Thoracic aorta endothelial cell (primary cell): ENCODE measurements around the gene TTYH2. TPM values are rescaled to one million over a fixed set of nuclear protein-coding genes. Genes with fewer than 3 reads are reported as not detected.

Experiments used
- total RNA-seq: library from RNA; depleted of rRNA; stranded (reverse); fragments of >200 nt; gene quantifications from 2 replicates; pipeline ENCODE4 v1.2.3, GENCODE V29; 2012

The TTYH2 gene, protein sequence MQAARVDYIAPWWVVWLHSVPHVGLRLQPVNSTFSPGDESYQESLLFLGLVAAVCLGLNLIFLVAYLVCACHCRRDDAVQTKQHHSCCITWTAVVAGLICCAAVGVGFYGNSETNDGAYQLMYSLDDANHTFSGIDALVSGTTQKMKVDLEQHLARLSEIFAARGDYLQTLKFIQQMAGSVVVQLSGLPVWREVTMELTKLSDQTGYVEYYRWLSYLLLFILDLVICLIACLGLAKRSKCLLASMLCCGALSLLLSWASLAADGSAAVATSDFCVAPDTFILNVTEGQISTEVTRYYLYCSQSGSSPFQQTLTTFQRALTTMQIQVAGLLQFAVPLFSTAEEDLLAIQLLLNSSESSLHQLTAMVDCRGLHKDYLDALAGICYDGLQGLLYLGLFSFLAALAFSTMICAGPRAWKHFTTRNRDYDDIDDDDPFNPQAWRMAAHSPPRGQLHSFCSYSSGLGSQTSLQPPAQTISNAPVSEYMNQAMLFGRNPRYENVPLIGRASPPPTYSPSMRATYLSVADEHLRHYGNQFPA
- total RNA-seq, result 1.5 and 5.5 TPM in 2 replicates

DNA sequence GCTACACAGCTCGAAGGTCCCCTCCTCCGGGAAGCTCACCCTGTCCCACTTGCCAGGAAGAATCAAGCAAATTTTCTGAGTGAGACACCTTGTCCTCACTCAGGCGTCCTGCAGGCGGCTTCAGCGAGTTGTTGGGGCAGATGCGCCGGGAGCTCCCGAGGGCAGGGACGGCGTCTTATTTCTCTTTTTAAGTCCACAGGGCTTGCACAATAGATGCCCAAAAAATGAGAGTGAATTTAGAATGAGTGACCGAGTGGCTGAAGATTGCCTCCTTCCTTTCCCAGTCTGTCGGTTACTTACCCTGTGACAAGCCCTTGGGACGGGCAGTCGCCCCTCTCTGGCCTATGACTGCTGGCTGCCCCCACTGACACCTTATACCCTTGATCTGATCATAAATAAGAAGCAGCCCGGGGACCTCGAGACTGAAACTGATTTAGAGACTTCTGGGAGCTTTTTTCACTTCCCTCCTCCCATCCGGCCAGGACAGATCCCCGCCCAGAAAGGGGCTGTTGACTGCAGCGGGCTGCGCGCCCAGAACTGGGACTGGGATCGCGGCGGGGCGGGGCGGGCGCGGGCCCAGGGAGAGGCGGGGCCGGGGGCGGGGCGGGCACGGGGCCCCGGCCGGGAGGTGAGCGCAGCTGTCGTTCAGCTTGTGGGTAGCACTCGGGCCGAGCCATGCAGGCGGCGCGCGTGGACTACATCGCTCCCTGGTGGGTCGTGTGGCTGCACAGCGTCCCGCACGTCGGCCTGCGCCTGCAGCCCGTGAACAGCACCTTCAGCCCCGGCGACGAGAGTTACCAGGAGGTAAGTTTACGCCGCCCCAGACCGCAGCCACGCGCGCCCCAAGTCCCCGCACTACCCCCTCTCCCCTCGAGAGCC lies at the start of gene TTYH2:
TSS of gene TTYH2 (plus strand) at position 659 of the 879 bp plus-strand sequence. CDS start at position 676, 17 bp downstream.

DNA sequence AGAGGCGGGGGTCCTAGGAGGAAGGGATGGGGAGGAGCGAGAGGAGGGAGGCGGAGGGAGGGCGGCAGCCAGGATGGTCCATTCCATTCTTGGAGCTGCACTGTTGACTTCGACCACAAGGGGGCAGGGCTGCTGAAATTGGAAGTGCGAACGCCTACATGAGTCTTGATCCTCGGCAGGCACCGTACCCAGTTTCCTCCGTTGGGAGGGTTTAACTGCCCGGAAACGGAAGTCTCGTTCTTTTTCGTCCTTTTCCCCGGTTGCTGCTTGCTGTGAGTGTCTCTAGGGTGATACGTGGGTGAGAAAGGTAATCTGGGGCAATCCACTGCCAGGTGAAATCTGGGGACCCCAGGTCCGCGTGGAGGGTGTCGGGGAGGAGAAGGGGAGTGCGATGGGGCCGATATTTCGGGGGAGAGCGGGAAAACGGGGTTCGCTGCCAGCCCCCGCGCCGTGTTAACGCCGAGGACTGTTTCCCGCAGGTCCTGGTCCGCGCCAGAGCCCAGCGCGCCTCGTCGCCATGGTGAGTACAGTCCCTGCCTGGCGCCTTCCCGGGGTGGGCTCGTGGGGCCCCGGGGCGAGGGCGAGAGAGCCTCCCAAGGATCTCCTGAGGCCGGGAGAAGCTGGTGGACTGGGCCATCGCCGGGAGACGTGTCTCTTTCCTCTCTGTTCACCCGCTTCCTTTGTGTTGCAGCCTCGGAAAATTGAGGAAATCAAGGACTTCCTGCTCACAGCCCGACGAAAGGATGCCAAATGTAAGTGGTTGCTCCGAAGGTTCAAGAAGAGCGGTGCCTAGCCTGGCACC lies 9.7 kb upstream of the TTYH2 start, which contains the start of gene RPL38:
TSS of gene RPL38 (plus strand) at position 240 of the 802 bp plus-strand sequence. CDS start at position 518, 278 bp downstream.

DNA sequence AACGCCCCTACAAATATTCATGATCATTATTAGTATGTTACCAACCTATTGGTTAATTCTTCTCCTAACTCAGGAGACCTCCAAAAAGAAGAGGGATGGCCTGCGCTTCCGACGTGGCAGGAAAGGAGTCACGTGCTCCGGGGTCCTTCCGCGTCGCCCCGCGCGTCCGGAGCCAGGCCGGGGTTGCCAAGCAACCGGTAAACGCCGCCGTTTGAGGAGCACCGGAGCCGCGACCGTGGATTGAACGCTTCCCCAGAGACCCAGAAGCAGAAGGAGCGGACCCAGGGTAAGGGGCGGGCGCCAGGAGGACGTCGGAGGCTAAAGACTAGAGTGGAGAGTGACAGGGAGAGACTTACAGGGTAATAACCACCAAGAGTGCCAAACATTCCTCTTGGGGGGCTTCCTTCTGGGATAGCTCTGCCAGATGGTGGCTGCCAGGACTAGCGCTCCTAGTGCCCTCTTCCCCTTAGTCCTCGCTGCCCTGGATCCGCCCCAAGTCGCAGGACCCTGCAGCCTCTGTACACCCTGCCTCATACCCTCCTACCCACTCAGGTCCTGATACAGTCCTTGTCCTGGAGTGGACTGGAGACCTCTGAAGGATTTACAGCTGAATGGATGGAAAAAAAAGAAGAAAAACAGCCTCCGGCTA lies 60.8 kb downstream of the TTYH2 start, which contains the start of gene DNAI2:
TSS of gene DNAI2 (plus strand) at position 175 of the 649 bp plus-strand sequence. CDS start 7,584 bp downstream, outside the sequence.

Other genes starting within 250 kb of the TTYH2 start
- 429 and 862 TPM in 2 replicates for gene RPL38, start 9.9 kb upstream of the TTYH2 start, total RNA-seq
- not detected in 2 replicates for gene DNAI2, start 60.7 kb downstream of the TTYH2 start, total RNA-seq
- gene KIF19, start 112.7 kb downstream of the TTYH2 start, total RNA-seq, result 3.6 and 4.3 TPM in 2 replicates
- under 0.01 TPM in 1 of 2 replicates, not detected in the other for gene BTBD17, start 148.3 kb downstream of the TTYH2 start, total RNA-seq
- gene GPR142, start 153.9 kb downstream of the TTYH2 start, total RNA-seq, result not detected in 2 replicates
- not detected in 2 replicates for gene GPRC5C, start 218.5 kb downstream of the TTYH2 start, total RNA-seq